Measurements from ENCODE around the gene RTL9. TPM values are rescaled to one million over a fixed set of nuclear protein-coding genes. Genes with fewer than 3 reads are reported as not detected.
"Not testable (repeated sequence)": the region's sequence is repeated elsewhere in the genome, so short reads cannot be mapped to it uniquely, and the experiment has no call there.

RTL9 gene
- total and polyA plus RNA-seq, 2 donors, result 0.05 to 0.09 TPM

- under 1% methylated on average over 72 of the region's 78 CpGs for WGBS
- Histone ChIP-seq H3K4me3 (ENCODE audit: low read length in 2 of 2) (peak within 1 kb of the TSS; percentile 77 to 87), H3K27me3 (ENCODE audit: control insufficient read depth in 2 of 2, insufficient read depth in 1 of 2, low read length in 1 of 2) (peaks cover 0 to 11% of the 10 kb centered on the region in 2 donors), H3K36me3 (ENCODE audit: control insufficient read depth in 2 of 2, insufficient read depth in 2 of 2, low read length in 1 of 2) (no peaks in the 10 kb centered on the region), H3K4me1 (ENCODE audit: control insufficient read depth in 2 of 2, insufficient read depth in 2 of 2, low read length in 2 of 2) (no peaks in the 10 kb centered on the region), H3K9me3 (ENCODE audit: control insufficient read depth in 2 of 2, insufficient read depth in 1 of 2, low read length in 1 of 2) (no peaks in the 10 kb centered on the region), H3K27ac (ENCODE audit: low read depth in 1 of 2, low read length in 1 of 2) (peak within 1 kb of the TSS; percentile 86 to 91)
- peak; percentile 34 to 88 (median 69) for DNase-seq (ENCODE audit: low read depth in 6 of 9, low spot score in 9 of 9)
These were observed 40.6 kb upstream of the RTL9 start, which contains the start of gene AMMECR1 for GRCh38 chrX:110317820-110318663. AMMECR1 (minus strand) TSS chrX:110318085; CDS start chrX:110318071, 14 bp downstream.

GRCh38 chrX:110318664-110318968, 40.0 kb upstream of the RTL9 start:
- peak overlapping the region; percentile 57 to 77 for H3K4me3 ChIP-seq (ENCODE audit: low read length in 2 of 2)
- H3K9me3 ChIP-seq (ENCODE audit: control insufficient read depth in 2 of 2, insufficient read depth in 1 of 2, low read length in 1 of 2), result no peaks in the 10 kb centered on the region
- H3K27me3 ChIP-seq (ENCODE audit: control insufficient read depth in 2 of 2, insufficient read depth in 1 of 2, low read length in 1 of 2), result peaks cover 0 to 11% of the 10 kb centered on the region in 2 donors
- H3K27ac ChIP-seq (ENCODE audit: low read depth in 1 of 2, low read length in 1 of 2), result peak overlapping the region; percentile 38 to 80
- no peaks in the 10 kb centered on the region for H3K4me1 ChIP-seq (ENCODE audit: control insufficient read depth in 2 of 2, insufficient read depth in 2 of 2, low read length in 2 of 2)
- 21% methylated on average over 4 of the region's 4 CpGs for WGBS
- peak in 1 of 9 donors; percentile 47 for DNase-seq (ENCODE audit: low read depth in 6 of 9, low spot score in 9 of 9)
- H3K36me3 ChIP-seq (ENCODE audit: control insufficient read depth in 2 of 2, insufficient read depth in 2 of 2, low read length in 1 of 2), result no peaks in the 10 kb centered on the region

GRCh38 chrX:110320381-110320987, 38.2 kb upstream of the RTL9 start:
- no peak for DNase-seq (ENCODE audit: low read depth in 6 of 9, low spot score in 9 of 9)
- Histone ChIP-seq H3K4me1 (ENCODE audit: control insufficient read depth in 2 of 2, insufficient read depth in 2 of 2, low read length in 2 of 2) (no peaks in the 10 kb centered on the region), H3K36me3 (ENCODE audit: control insufficient read depth in 2 of 2, insufficient read depth in 2 of 2, low read length in 1 of 2) (no peaks in the 10 kb centered on the region), H3K4me3 (ENCODE audit: low read length in 2 of 2) (no peak overlapping the region), H3K9me3 (ENCODE audit: control insufficient read depth in 2 of 2, insufficient read depth in 1 of 2, low read length in 1 of 2) (no peaks in the 10 kb centered on the region), H3K27ac (ENCODE audit: low read depth in 1 of 2, low read length in 1 of 2) (no peak overlapping the region), H3K27me3 (ENCODE audit: control insufficient read depth in 2 of 2, insufficient read depth in 1 of 2, low read length in 1 of 2) (peaks cover 0 to 11% of the 10 kb centered on the region in 2 donors)
- 95% methylated on average over 3 of the region's 3 CpGs for WGBS

GRCh38 chrX:110321081-110321480, 37.6 kb upstream of the RTL9 start:
- H3K4me3 ChIP-seq (ENCODE audit: low read length in 2 of 2), result no peak overlapping the region
- H3K9me3 ChIP-seq (ENCODE audit: control insufficient read depth in 2 of 2, insufficient read depth in 1 of 2, low read length in 1 of 2), result no peaks in the 10 kb centered on the region
- no peaks in the 10 kb centered on the region for H3K36me3 ChIP-seq (ENCODE audit: control insufficient read depth in 2 of 2, insufficient read depth in 2 of 2, low read length in 1 of 2)
- DNase-seq (ENCODE audit: low read depth in 6 of 9, low spot score in 9 of 9), result no peak
- H3K27me3 ChIP-seq (ENCODE audit: control insufficient read depth in 2 of 2, insufficient read depth in 1 of 2, low read length in 1 of 2), result peaks cover 0 to 11% of the 10 kb centered on the region in 2 donors
- no peak overlapping the region for H3K27ac ChIP-seq (ENCODE audit: low read depth in 1 of 2, low read length in 1 of 2)
- H3K4me1 ChIP-seq (ENCODE audit: control insufficient read depth in 2 of 2, insufficient read depth in 2 of 2, low read length in 2 of 2), result no peaks in the 10 kb centered on the region

GRCh38 chrX:110321670-110322069, 37.0 kb upstream of the RTL9 start:
- Histone ChIP-seq H3K4me3 (ENCODE audit: low read length in 2 of 2) (no peak overlapping the region), H3K4me1 (ENCODE audit: control insufficient read depth in 2 of 2, insufficient read depth in 2 of 2, low read length in 2 of 2) (no peaks in the 10 kb centered on the region), H3K36me3 (ENCODE audit: control insufficient read depth in 2 of 2, insufficient read depth in 2 of 2, low read length in 1 of 2) (no peaks in the 10 kb centered on the region), H3K27ac (ENCODE audit: low read depth in 1 of 2, low read length in 1 of 2) (no peak overlapping the region), H3K27me3 (ENCODE audit: control insufficient read depth in 2 of 2, insufficient read depth in 1 of 2, low read length in 1 of 2) (peaks cover 0 to 11% of the 10 kb centered on the region in 2 donors), H3K9me3 (ENCODE audit: control insufficient read depth in 2 of 2, insufficient read depth in 1 of 2, low read length in 1 of 2) (no peaks in the 10 kb centered on the region)
- 26% methylated on average over 3 of the region's 3 CpGs for WGBS
- peak in 1 of 9 donors; percentile 17 for DNase-seq (ENCODE audit: low read depth in 6 of 9, low spot score in 9 of 9)

GRCh38 chrX:110322603-110323002, 36.0 kb upstream of the RTL9 start:
- Histone ChIP-seq H3K27ac (ENCODE audit: low read depth in 1 of 2, low read length in 1 of 2) (no peak overlapping the region), H3K9me3 (ENCODE audit: control insufficient read depth in 2 of 2, insufficient read depth in 1 of 2, low read length in 1 of 2) (no peaks in the 10 kb centered on the region), H3K27me3 (ENCODE audit: control insufficient read depth in 2 of 2, insufficient read depth in 1 of 2, low read length in 1 of 2) (peaks cover 0 to 6% of the 10 kb centered on the region in 2 donors), H3K36me3 (ENCODE audit: control insufficient read depth in 2 of 2, insufficient read depth in 2 of 2, low read length in 1 of 2) (no peaks in the 10 kb centered on the region), H3K4me3 (ENCODE audit: low read length in 2 of 2) (no peak overlapping the region), H3K4me1 (ENCODE audit: control insufficient read depth in 2 of 2, insufficient read depth in 2 of 2, low read length in 2 of 2) (no peaks in the 10 kb centered on the region)
- no peak for DNase-seq (ENCODE audit: low read depth in 6 of 9, low spot score in 9 of 9)
- WGBS, result 97% methylated on average over 4 of the region's 4 CpGs

- H3K4me1 ChIP-seq (ENCODE audit: control insufficient read depth in 2 of 2, insufficient read depth in 2 of 2, low read length in 2 of 2), result no peaks in the 10 kb centered on the region
- no peak overlapping the region for H3K27ac ChIP-seq (ENCODE audit: low read depth in 1 of 2, low read length in 1 of 2)
- no peak overlapping the region for H3K4me3 ChIP-seq (ENCODE audit: low read length in 2 of 2)
- no peak for DNase-seq (ENCODE audit: low read depth in 6 of 9, low spot score in 9 of 9)
- no peaks in the 10 kb centered on the region for H3K9me3 ChIP-seq (ENCODE audit: control insufficient read depth in 2 of 2, insufficient read depth in 1 of 2, low read length in 1 of 2)
- H3K36me3 ChIP-seq (ENCODE audit: control insufficient read depth in 2 of 2, insufficient read depth in 2 of 2, low read length in 1 of 2), result no peaks in the 10 kb centered on the region
- H3K27me3 ChIP-seq (ENCODE audit: control insufficient read depth in 2 of 2, insufficient read depth in 1 of 2, low read length in 1 of 2), result no peaks in the 10 kb centered on the region
- WGBS, result 98% methylated on average over 4 of the region's 4 CpGs
These were observed 31.9 kb upstream of the RTL9 start for GRCh38 chrX:110326712-110327111.

GRCh38 chrX:110327336-110327735, 31.3 kb upstream of the RTL9 start:
- Histone ChIP-seq H3K4me1 (ENCODE audit: control insufficient read depth in 2 of 2, insufficient read depth in 2 of 2, low read length in 2 of 2) (no peaks in the 10 kb centered on the region), H3K27me3 (ENCODE audit: control insufficient read depth in 2 of 2, insufficient read depth in 1 of 2, low read length in 1 of 2) (no peaks in the 10 kb centered on the region), H3K36me3 (ENCODE audit: control insufficient read depth in 2 of 2, insufficient read depth in 2 of 2, low read length in 1 of 2) (no peaks in the 10 kb centered on the region), H3K4me3 (ENCODE audit: low read length in 2 of 2) (no peak overlapping the region), H3K27ac (ENCODE audit: low read depth in 1 of 2, low read length in 1 of 2) (no peak overlapping the region), H3K9me3 (ENCODE audit: control insufficient read depth in 2 of 2, insufficient read depth in 1 of 2, low read length in 1 of 2) (no peaks in the 10 kb centered on the region)
- no peak for DNase-seq (ENCODE audit: low read depth in 6 of 9, low spot score in 9 of 9)
- 95% methylated on average over 1 of the region's 1 CpG for WGBS

GRCh38 chrX:110328613-110329012, 30.0 kb upstream of the RTL9 start:
- not testable (repeated sequence) for H3K4me3 ChIP-seq (ENCODE audit: low read length in 2 of 2); H3K27me3 ChIP-seq (ENCODE audit: control insufficient read depth in 2 of 2, insufficient read depth in 1 of 2, low read length in 1 of 2); H3K9me3 ChIP-seq (ENCODE audit: control insufficient read depth in 2 of 2, insufficient read depth in 1 of 2, low read length in 1 of 2); H3K4me1 ChIP-seq (ENCODE audit: control insufficient read depth in 2 of 2, insufficient read depth in 2 of 2, low read length in 2 of 2); DNase-seq (ENCODE audit: low read depth in 6 of 9, low spot score in 9 of 9); H3K36me3 ChIP-seq (ENCODE audit: control insufficient read depth in 2 of 2, insufficient read depth in 2 of 2, low read length in 1 of 2); H3K27ac ChIP-seq (ENCODE audit: low read depth in 1 of 2, low read length in 1 of 2)
- 93% methylated on average over 1 of the region's 1 CpG for WGBS

Measured in thymus (tissue), 11 donors.